GM12878 (cell line): Measurements from ENCODE around the gene MXRA7.

Experiments
- BACH1 ChIP-seq: fragments of 450-650 bp; IDR thresholded peaks from 2 replicates; pipeline ENCODE4 v1.6.1; 2017; ENCODE audit warnings: mild to moderate bottlenecking, borderline replicate concordance
- TAF1 ChIP-seq: IDR thresholded peaks from 2 replicates; pipeline ENCODE4 v1.6.1; 2011; ENCODE audit warnings: mild to moderate bottlenecking, low read depth, low read length, borderline replicate concordance

GRCh38 chr17:76679239-76679638, 31.5 kb downstream of the MXRA7 start:
- TF ChIP-seq BACH1 (no peak), TAF1 (no peak)
